ENCODE results near the gene SV2C.
A peak's percentile ranks its signal among the peaks of the same experiment; 100 is the strongest.

Gene SV2C

GRCh38 chr5:76393035-76393680, 310.0 kb downstream of the SV2C start:
- H3K27ac ChIP-seq = no peak overlapping the region

GRCh38 chr5:76397200-76397599, 314.0 kb downstream of the SV2C start:
- peaks cover 6% of the 10 kb centered on the region for H3K79me2 ChIP-seq
- no peak overlapping the region for H3K4me3 ChIP-seq (ENCODE audit: low read depth, low read length)
- no peak overlapping the region for H2AFZ ChIP-seq
- TF ChIP-seq CTCF (IDR thresholded peaks at IDR 0.05) = no peak
- H3K4me1 ChIP-seq = peaks cover 22% of the 10 kb centered on the region
- no peaks in the 10 kb centered on the region for H3K36me3 ChIP-seq (ENCODE audit: control insufficient read depth, insufficient read depth, low read length)
- no peak overlapping the region for H3K27ac ChIP-seq
- H3K4me2 ChIP-seq (ENCODE audit: low read length) = no peak overlapping the region
- H3K9me3 ChIP-seq (ENCODE audit: control insufficient read depth, low read length) = no peaks in the 10 kb centered on the region
- no peak overlapping the region for H3K9ac ChIP-seq
- H3K27me3 ChIP-seq (ENCODE audit: control insufficient read depth, insufficient read depth, low read length) = no peaks in the 10 kb centered on the region

More at GRCh38 chr5:76393035-76393680, 310.0 kb downstream of the SV2C start:
- Histone ChIP-seq H3K36me3 (ENCODE audit: control insufficient read depth, insufficient read depth, low read length) (no peaks in the 10 kb centered on the region), H3K27me3 (ENCODE audit: control insufficient read depth, insufficient read depth, low read length) (no peaks in the 10 kb centered on the region), H2AFZ (peak overlapping the region; percentile 81), H3K9ac (peak overlapping the region; percentile 15), H3K4me2 (ENCODE audit: low read length) (no peak overlapping the region), H3K4me1 (peaks cover 32% of the 10 kb centered on the region), H3K4me3 (ENCODE audit: low read depth, low read length) (no peak overlapping the region), H3K79me2 (peaks cover 2% of the 10 kb centered on the region), H3K9me3 (ENCODE audit: control insufficient read depth, low read length) (no peaks in the 10 kb centered on the region)
- no peak for TF ChIP-seq CTCF (IDR thresholded peaks at IDR 0.05)

- Histone ChIP-seq H3K4me1 (peaks cover 15% of the 10 kb centered on the region), H2AFZ (no peak overlapping the region), H3K79me2 (peaks cover 6% of the 10 kb centered on the region), H3K4me3 (ENCODE audit: low read depth, low read length) (no peak overlapping the region), H3K27me3 (ENCODE audit: control insufficient read depth, insufficient read depth, low read length) (no peaks in the 10 kb centered on the region), H3K9me3 (ENCODE audit: control insufficient read depth, low read length) (no peaks in the 10 kb centered on the region), H3K36me3 (ENCODE audit: control insufficient read depth, insufficient read depth, low read length) (no peaks in the 10 kb centered on the region), H3K9ac (no peak overlapping the region), H3K4me2 (ENCODE audit: low read length) (no peak overlapping the region), H3K27ac (no peak overlapping the region)
- no peak for TF ChIP-seq CTCF (IDR thresholded peaks at IDR 0.05)
Measured at GRCh38 chr5:76399268-76399667, 316.1 kb downstream of the SV2C start.

GRCh38 chr5:76400466-76400865, 317.3 kb downstream of the SV2C start:
- no peaks in the 10 kb centered on the region for H3K27me3 ChIP-seq (ENCODE audit: control insufficient read depth, insufficient read depth, low read length)

More at GRCh38 chr5:76400466-76400865, 317.3 kb downstream of the SV2C start:
- Histone ChIP-seq H3K4me1 (peaks cover 22% of the 10 kb centered on the region), H3K4me2 (ENCODE audit: low read length) (no peak overlapping the region), H3K36me3 (ENCODE audit: control insufficient read depth, insufficient read depth, low read length) (no peaks in the 10 kb centered on the region), H2AFZ (peak overlapping the region; percentile 30), H3K9ac (no peak overlapping the region), H3K27ac (peak overlapping the region; percentile 96), H3K4me3 (ENCODE audit: low read depth, low read length) (no peak overlapping the region), H3K9me3 (ENCODE audit: control insufficient read depth, low read length) (no peaks in the 10 kb centered on the region), H3K79me2 (peaks cover 6% of the 10 kb centered on the region)
- TF ChIP-seq CTCF (IDR thresholded peaks at IDR 0.05) = no peak
